ENCODE results near the gene CAPN12.

- TF ChIP-seq CTCF (IDR thresholded peaks at IDR 0.05; ENCODE audit: low read depth, low read length, missing input control) (no peak), ATF3 (IDR thresholded peaks at IDR 0.05) (no peak)
These were observed 36.8 kb upstream of the CAPN12 start for GRCh38 chr19:38781058-38781457.
